HS-5 (cell line): ENCODE results near the gene PCYT2.

ENCODE experiments used
- DNase-seq: peaks from one replicate; pipeline ENCODE4 v3.0.0-alpha.2; 2012; ENCODE audit warnings: low read depth

PCYT2 gene

DNA sequence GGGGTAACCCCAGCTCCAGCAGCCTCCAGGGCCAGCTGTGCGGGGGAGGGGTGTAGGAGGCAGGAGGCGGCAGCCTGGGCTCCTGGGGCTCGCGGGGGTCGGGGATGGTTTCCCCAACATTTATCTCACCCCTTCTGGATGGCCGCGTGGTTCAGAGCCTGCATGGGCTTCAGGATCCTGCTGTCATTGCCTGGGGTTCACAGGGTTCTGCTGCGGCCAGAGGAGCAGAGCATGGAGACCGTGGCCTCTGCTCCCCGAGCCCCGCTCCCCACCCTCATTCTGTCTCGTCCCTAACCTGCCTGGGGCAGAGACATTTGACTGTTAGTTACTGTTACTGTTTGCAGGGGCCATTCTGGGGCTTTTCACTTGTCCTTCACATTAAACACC lies 31.0 kb upstream of the PCYT2 start:
- DNase-seq = no peak

DNA sequence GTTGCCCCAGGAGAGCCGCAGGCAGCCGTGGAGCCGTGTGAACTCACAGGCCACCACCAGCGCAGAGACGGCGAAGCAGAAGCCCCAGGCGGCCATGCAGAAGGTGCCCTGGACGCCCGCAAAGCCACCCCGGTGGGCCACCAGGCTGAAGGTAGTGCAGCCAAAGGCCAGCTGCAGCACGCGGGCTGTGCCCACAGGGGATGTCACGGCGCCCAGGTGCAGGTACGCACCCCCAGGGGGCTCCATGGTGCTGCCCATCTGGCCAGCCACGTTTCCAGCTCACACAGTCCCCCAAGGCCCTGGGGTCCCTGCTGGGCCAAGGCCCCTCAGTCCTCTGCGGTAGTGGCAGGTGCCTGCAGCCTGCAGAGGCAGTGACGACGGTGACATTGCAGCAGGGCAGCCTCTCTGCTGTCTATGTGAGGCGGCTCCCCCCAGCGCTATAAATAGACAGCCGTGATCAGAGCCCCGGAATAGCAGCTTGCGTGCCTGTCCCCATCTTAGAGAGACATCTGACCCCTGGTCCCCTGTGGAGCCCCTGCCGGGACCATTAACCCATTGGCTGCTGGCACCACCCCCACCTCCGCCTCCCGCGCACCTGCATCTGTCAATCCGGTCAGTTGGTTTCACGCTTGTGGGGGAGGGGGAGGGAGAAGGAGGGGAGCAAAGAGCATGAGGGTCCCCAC lies 30.4 kb upstream of the PCYT2 start:
- no peak for DNase-seq

DNA sequence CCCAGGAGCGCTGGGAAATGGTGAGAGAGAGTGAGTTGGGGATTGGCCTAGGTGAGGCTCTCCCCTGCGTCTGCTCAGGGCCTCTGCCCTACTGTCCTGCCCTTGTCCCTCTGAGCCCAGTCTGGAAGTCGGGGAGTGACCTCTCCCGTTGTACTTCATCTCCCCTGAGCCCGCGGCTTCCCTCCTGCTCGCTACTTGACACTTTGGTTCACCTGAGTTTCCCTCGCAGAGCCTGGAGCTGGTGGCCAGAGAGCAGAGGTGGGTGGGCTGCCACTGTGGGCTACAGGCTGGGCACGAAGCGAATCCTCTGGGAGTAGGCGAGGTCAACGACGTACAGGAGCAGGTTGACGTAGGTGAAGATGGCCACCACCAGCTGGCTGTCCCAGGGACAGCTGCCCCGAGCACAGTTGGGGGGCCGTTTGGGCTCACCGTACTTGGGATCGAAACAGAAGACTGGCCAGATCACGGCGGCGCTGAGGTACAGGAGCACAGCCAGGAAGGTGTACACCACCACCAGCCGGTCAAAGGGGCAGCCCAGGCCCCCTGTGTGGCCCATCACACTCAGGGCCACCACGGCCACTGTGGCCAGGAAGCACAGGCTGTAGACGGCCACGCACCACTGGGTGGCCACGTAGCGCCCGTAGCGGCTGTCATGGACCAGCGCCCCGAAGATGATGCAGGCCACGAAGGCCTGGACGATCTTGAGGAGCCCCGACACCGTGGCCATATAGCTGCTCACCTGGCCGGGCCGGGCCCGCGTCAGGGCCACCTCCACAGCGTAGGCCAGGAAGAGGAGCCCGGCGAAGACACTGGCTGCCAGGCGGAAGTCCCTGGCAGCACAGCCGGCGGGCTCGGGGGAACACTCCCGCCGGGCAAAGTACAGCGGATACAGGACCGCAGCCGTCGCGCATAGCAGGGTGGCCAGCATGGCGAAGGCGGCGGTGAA lies 29.6 kb upstream of the PCYT2 start:
- no peak for DNase-seq

DNA sequence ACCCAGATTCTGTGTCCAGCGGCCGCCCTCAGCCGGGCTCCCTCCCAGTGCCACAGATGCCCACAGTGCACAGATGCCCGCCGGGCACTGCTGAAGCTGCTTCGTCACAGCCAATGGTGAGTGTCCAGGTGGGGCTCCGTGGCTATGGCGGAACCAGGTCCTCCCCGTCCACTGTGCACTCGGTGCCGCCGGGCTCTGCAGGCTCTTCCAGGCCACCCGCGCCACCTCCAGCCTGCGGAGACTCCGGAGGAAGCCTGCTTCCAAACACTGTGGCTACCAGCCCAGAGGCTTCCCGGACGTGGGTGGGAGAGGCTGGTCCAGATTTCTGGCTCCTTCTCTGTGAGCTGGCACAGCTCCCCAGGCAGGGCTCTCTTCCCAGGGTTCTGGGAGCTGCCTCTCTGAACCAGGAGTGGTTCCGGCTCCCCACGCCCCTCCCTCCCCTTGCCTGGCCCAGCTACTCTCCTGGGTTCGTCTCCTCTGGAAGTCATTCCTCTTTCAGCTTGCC lies 28.7 kb upstream of the PCYT2 start:
- no peak for DNase-seq

DNA sequence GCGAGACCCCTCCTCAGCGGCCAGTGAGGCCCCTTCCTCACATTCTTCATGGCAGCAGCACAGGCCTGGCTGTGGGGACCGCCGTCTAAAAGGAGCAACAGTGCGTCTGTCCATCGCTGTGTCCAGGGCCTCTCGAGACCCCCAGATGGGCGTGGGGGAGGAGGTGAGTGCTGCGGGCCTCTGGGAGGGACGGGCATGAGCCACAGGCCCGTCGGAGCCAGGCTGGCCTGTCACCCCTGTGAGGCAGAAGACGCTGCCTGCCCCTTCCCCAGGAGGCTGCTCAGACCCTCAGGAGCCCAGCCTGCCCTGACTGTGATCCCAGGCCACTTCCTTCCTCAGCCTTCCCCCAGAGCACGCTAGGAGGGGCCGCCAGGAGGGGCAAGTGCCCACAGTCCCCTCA lies 28.0 kb upstream of the PCYT2 start:
- no peak for DNase-seq

DNA sequence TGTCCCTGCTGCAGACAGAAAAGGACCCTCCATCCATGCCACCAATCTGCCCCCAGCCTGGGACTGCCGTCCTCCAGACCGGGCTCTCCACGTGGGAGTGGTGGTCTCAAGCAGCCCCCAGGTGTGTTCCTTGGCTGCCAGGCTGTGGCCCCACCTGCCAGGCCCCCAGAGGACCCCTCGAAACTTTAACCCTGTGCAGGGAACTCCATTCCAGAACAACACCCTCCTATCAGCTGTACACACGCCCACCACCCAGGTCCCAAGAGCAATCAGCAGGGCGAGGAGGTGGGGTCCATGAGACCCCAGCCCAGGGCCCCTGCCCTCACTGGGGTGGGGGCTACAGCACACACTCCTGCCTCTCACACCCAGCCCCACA lies 24.5 kb upstream of the PCYT2 start:
- no peak for DNase-seq

DNA sequence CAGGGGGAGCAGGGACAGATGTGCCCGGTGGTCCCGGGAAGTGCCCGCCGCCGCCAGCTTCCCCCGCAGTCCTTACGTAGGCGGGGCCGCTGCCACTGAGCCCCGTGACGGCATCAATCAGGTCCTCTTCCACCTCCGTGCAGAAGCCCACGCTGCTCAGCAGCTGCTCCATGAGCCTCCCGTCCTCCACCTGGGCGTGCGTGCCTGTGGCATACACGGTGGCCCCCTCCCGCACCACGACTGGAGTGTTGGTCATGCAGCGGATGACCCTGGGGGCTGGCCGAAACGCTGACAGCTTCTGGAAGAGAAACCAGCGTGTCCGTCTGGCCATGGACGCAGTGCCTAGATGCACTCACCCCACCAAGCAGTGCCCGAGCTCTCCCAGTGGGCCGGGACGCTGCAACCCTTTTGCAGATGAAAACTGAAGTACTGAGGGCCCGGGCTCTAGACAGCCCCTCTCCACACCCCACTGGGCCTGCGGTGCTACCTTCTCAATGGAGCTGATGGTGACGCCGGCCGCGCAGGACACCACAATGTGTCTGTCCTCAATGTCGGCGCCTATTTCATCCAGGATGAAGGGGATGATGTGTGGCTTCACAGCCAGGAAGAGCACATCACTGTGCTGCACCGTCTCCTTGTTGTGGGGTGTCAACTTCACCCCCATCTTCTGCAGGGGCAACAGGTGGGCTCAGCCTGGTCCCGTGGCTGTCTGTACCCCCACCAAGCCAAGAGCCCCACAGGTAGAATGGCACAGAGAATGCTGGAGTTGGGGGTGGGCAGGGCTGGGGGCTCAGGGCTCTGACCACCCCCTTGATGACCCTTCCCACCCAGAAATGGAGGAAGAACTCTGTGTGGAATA lies 23.9 kb upstream of the PCYT2 start:
- no peak for DNase-seq

DNA sequence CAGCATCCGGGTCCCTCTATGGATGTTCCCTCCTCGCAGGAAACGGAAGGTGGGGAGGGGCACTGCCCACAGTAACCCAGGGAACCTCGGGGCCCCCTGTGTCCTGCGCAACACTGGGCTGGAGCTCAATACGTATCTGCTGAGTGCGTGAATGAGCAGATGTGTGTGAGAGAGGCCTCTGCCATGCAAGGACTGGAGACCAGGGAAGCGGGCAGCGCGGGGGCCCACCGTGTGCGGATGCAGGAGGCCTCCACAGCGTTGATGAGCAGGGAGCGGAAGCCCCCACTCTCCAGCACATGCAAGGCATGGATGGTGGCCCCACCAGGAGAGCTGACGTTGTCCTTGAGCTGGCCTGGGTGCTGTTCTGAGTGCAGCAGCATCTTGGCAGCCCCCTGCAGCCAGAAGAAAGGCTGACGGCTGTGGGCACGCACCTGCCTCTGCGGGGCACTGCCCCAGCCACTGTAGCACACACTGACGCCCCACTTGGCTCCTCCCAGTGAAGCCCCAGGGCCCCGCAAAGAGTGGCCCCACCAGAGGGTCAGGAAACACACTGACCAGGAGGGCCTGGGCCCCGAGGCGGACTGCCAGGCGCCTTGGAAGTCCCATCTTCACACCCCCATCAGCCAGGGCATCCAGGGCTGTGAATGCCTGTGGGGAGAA lies 23.0 kb upstream of the PCYT2 start:
- no peak for DNase-seq

DNA sequence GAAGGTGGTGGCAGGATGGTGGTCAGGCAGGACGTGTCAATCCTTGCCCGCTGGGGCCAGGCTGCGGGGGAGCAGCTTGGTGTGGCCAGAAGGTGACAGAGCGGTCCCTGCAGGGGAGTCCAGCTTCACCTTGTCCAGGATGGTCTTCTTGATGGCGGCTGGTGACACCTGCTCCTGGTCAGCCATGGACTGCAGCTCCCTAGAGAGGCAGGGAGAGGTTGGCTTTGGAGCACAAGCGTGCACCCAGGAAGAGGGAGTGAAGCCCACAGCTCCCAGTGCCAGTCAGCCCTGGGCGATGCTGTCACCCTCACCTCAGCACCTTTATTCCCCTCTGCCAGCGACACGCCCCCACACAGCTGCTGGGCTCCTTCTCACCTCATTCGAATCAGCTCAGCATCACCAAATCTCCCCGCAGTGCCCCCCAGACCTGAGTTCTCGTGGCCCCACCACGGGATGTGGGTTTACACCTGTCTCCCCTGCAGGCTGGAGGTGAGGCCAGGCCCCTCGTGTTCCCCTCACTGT lies 22.0 kb upstream of the PCYT2 start:
- no peak for DNase-seq

DNA sequence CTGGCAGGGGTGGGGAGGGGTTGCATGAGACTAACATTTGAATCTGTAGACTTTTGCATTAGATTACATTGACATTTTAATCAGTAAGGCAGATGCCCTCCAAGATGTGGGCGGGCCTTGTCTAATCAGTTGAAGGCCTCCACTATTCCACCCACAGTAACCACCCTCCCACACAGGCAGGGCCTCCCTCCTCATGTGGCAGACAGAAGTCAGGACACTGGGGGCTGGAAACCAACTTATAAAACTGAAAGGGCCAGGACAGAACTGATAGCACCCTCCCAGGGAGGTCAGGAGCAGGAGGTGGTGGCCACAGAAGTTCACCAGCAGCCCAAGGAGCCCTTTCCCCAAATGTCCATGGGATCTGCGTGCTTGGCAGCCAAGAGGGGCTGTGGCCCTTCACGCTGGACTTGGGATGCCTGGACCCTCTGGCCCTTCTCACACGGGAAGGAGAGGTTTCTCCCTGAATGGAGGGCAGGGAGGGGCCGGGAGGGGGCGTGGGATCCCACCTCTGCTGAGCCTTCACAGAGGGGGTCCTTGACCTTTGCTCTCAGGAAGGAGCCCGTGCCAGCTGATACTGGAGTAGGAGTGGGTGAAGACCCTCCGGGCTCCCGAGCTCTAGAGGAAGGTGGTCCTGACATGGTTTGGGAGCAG lies 21.3 kb upstream of the PCYT2 start:
- DNase-seq = no peak

DNA sequence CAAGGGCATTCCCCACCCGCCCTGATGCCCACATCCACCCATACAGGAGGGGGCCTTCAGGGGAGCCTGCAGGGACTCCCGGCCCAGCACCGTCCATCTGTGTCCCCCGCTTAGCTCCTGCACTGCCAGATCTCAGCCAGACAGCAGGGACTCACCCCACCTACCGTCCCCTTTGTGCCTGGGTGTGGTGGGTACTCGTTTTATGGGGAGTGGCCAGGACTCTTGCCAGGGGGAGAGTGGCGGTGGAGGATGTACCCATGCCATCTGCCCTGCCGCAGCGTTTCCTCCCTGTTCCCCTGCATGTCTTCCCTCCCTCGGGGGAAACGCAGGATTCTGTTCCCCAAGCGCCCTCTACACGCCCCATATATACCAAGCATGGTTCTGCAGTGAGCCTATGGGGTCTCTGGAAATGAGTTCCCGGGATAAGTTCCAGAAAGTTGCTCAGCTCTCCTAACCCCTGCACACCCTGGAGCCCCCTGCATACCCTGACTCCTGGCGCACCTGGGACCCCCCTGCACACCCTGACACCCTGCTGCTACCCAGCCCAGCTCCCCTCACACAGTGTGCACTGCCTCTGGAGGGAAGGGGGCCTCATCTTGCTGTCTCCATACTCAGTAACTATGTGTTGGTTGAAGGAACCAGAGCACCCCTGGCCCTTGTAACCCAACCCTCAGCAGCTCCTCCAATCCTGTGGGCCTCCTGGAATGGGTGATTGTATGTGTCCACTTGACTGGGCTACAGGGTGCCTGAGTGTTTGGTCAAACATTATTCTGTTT lies 20.5 kb upstream of the PCYT2 start:
- no peak for DNase-seq

DNA sequence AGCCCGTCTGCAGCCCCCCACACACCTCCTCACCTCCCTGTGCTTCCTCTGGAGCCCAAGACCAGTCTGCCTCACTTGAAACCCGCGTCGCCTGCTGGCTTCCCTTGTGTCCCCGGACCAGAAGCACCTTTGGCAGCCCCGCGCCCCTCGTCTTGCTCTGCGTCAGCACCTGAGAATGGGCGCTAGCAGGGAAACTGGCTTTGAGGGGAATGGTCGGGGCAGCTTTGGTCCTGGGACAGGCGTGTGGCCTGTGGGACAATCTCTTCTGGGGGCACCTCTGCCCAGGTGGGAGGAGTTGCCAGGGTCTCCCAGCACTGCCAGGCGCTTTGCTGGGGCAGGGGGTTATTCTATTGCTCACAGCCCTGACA lies 20.0 kb upstream of the PCYT2 start:
- no peak for DNase-seq

DNA sequence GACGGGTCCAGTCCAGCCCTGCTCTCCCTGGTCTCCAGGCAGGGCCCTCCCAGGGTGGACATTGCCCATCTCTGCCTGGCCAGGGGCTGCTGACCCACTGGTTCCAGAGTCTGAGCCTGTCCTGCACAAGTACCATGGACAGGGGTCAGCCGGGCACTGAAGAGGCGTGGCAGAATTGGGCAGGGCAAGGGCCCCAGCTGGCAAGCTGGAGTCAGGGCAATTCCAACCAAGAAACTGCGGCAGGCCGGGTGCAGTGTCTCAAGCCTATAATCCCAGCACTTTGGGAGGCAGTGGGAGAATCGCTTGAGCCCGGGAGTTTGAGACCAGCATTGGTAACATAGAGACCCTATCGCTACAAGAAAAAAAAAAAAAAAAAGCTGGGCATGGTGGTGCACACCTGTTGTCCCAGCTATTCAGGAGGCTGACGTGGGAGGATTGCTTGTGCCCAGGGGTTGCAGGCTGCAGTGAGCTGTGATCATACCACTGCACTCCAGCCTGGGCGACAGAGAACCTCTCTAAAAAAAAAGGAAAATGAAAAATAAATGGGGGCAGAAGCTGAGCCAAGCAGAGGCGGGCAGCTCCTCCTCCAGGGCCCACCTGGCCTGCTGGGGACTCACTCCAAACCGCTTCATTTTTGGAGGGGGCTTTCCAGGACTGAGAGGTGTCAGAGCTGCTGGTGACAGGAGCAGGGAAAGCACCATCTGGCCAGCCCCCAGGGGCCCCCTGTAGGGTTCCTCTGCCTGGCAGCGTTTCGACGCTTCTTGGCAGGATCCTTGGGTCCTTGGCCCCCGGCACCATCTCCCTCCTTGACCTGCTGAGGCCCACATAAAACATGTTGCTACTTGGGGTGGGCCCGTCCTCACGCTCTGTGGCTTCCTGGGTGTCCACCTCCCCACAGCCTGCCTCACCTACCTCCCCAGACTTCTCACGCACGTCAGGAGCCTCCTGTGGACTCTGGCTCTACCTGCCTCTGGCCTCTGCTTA lies 19.2 kb upstream of the PCYT2 start:
- no peak for DNase-seq

DNA sequence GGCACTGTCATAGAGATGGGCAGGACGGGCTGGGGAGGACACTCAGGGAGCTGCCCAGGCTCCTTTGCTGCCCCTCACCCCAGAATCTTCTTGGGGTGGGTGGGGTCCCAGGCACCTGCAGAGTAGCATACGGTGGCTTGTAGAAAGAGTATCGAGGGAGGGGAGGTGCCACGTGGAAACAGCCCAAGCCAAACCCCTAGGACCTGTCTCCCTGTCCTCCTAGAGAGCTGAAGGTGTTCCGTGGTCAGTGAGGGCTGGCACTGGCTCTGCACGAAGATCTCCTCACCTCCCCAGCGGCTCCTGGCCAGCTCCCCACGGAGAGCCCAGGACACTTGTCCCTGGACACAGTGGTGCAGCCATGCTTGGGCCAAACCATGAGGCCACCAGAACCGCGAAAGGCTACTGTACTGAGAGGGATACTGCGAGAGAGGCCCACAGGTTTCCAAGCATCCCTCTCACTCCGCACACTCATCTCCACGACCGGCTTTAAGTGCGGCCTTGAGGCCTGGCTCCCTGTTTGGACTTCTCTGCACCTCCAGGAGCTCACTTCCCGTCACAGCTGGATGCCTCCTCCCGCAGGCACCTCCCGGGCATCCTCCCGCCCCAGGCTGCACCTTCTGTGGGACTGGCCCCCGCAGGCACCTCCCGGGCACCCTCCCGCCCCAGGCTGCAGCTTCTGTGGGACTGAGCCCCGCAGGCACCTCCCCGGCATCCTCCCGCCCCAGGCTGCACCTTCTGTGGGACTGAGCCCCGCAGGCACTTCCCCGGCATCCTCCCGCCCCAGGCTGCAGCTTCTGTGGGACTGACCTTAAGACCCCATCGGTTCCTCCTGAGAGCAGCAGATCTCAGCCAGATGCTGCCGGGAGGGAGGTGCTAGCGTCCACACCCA lies 18.3 kb upstream of the PCYT2 start:
- no peak for DNase-seq

DNA sequence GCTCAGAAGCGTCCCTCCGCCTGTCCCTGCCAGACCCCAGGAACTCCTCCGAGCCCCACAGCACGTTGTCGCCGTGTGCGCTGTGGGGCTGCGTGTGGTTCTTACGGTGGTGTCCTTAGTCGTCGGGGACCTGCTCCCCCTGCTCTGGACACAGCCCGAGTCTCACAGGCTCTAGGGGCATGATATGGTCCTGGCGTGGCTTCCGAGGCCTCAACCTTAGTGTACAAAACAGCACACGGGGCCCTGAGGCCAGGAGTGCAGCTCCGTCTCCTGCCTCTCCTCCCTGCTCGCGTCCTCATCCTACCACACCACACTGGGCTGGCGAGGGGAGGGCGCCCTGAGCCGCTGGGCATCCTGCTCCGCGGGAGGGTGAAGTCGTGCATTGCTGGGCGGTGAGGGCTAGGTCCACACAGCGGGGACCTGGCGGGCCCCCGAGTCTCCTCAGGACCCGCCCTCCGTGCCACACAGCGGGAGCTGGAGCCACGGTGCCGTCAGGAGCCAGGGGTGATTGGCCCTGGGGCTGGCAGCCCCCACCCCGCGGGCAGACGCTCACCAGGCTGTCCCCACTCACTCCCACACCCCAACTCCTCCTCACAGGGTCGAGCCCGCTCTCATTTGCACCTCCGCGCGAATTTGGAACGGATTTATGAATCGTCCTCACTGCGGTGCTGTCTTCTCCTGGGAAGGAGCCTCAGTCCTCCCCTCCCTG lies 17.5 kb upstream of the PCYT2 start:
- DNase-seq = no peak

DNA sequence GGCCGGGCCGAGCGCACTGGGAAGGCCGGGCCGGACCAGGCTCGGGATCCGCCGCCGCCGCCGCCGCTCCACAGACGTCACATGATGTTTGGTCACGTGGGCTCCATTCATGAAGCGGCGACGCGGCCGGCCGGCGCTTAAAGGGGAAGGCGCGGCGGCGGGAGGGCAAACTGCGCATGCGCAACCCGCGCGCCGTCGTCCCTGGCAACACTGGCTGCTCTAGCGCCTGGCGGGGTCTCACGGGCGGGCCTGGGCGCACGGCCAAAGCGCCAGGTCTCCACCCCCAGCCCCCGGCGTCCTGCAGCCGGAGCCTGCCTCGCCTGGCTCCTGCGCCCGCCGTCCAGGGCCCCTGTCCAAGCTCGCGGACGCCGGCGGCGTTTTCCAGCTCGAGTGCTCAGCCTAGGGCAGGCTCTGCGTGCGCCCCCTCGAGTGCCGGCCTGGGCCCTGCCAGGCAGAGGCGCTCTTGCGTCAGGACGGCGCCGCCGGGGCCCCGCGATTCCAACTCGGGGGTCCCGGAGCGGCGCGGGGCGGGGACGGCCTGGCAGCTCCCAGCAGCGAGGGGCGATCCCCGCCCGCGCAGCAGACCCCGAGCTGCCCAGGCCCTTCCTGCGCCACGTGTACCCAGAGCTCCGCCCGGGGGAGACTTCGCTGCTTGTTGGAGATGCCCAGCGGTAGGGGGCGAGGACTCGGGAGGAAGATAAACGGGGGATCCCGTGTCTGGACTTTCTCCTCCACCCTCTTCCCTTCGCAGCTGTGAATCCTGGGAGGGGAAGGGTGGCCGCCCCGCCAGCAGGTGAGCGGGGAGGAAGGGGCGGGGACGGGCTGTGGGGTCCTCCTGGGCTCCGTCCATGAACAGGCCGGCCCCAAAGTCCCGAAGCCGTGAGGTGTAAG lies 16.7 kb upstream of the PCYT2 start, which contains the start of gene MAFG:
Gene MAFG, minus strand, starts transcription at position 83 of the 891 bp plus-strand sequence. CDS start 4,550 bp downstream, outside the sequence.
- DNase-seq = peak; percentile 49
